Transverse colon (tissue), 4 donors: ENCODE data around the gene MICAL2. TPM values are rescaled to one million over a fixed set of nuclear protein-coding genes. Genes with fewer than 3 reads are reported as not detected.
A peak's percentile ranks its signal among the peaks of the same experiment; 100 is the strongest.

Experiments used
- DNase-seq: peaks from one replicate; pipeline ENCODE4 v3.0.0-alpha.2; 2019
- H3K27ac ChIP-seq, 4 donors: fragments of 200-600 bp; sonication (generic); 2 replicates each; pipeline ENCODE4 v1.5.1; 2016 to 2018; ENCODE audit warnings: inconsistent platforms in 4 of 4
- H3K27me3 ChIP-seq: fragments of 200-600 bp; sonication (generic); 2 replicates; pipeline ENCODE4 v1.5.1; 2017; ENCODE audit warnings: inconsistent platforms
- H3K36me3 ChIP-seq, 4 donors: fragments of 200-600 bp; sonication (generic); 2 replicates each; pipeline ENCODE4 v1.5.1; 2017 to 2019; ENCODE audit warnings: inconsistent platforms in 4 of 4
- H3K4me1 ChIP-seq, 4 donors: fragments of 200-600 bp; sonication (generic); 2 replicates each; pipeline ENCODE4 v1.5.1; 2017 to 2020; ENCODE audit warnings: inconsistent platforms in 4 of 4
- H3K4me3 ChIP-seq, 4 donors: fragments of 200-600 bp; sonication (generic); 1 replicate in 1 of 4; 2 replicates in 3 of 4; pipeline versions ENCODE4 v1.5.1 to v1.6.1; 2017 to 2019; ENCODE audit warnings: inconsistent platforms in 4 of 4
- H3K9me3 ChIP-seq, 2 donors: fragments of 200-600 bp; sonication (generic); 2 replicates each; pipeline ENCODE4 v1.5.1; 2017 to 2019; ENCODE audit warnings: inconsistent platforms in 2 of 2
- EP300 ChIP-seq: sonication (generic); formaldehyde crosslinking; IDR thresholded peaks from one replicate; pipeline ENCODE4 v1.6.1; 2017; ENCODE audit warnings: antibody characterized with exemption, low read depth
- POLR2A ChIP-seq: fragments of 450-650 bp; IDR thresholded peaks from one replicate; pipeline ENCODE4 v1.6.1; 2016; ENCODE audit warnings: antibody characterized with exemption, mild to moderate bottlenecking, moderate library complexity
- POLR2AphosphoS5 ChIP-seq, 3 donors: sonication (generic); formaldehyde crosslinking; IDR thresholded peaks; one replicate each; pipeline ENCODE4 v1.6.1; 2016; ENCODE audit warnings: antibody characterized with exemption in 3 of 3
- WGBS, 2 donors: methylation state at CpG; one replicate each; pipeline ENCODE4 v1.1.5; 2018; ENCODE audit warnings: low coverage in 1 of 2; 5-methylcytosine and 5-hydroxymethylcytosine counted together
- in situ Hi-C, 4 donors: fragments of 200-750 bp; cut with MboI; loops; one replicate each; pipeline versions ENCODE4 v1.15.0 to v1.15.1; 2017; ENCODE audit warnings: low sequenced_read_pairs in 3 of 4, low pct_ligation_motif_present in 1 of 4, low pct_unique_long_range_greater_than_20kb in 1 of 4
- intact Hi-C: fragments of 100-400 bp; cut with DNase I; formaldehyde crosslinking; loops from one replicate; pipeline ENCODE4 v1.15.1; 2023; ENCODE audit warnings: low total_unique reads
- total RNA-seq, 4 donors: library from RNA; depleted of rRNA; stranded (reverse); fragments of >200 nt; gene quantifications; one replicate each; pipeline ENCODE4 v1.1.0, GENCODE V29; 2016
- TF ChIP-seq, protein P1 (sequence below), 5 experiments: fragments of 200-600 bp in 3 of 5; fragments of 450-650 bp in 2 of 5; sonication (generic) in 3 of 5; IDR thresholded peaks; 1 replicate in 2 of 5; 2 replicates in 3 of 5; pipeline ENCODE4 v1.5.1; 2016 to 2017; ENCODE audit warnings: antibody characterized with exemption in 5 of 5, inconsistent platforms in 3 of 5, mild to moderate bottlenecking in 2 of 5, moderate library complexity in 1 of 5

MICAL2 gene
- total RNA-seq, 4 donors from 2014 or later, result 309 to 483 (median 316) TPM

DNA sequence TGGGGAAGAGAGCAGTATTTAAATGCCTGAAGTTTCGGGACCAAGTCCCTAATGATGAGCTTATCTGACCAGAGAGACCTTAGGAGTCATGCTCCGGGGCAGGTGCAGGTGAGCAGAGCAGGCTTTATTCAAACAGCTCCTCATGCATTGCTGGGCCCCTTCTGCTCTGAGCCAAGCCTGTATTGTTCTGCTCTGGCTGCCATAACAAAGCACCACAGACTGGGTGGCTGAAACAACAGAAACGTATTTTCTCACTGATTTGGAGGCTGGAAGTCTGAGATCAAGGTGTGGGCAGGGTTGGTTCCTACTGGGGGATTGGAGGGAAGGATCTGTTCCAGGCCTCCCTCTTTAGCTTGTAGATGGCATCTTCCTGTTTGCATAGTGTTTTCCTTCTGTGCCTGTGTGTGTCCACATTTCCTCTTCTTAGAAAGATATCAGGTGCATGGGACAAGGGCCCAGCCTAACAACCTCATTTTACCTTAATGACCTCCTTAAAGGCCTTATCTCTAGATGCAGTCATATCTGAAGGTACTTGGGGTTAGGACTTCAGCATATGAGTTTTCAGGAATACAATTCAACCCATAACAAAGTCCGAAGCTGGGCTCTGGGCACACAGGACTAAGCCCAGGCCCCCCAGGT is 169.9 kb downstream of the MICAL2 start:
- Histone ChIP-seq H3K4me1 (peaks cover 0 to 15% (median 0%) of the 10 kb centered on the region in 4 donors), H3K27ac (no peak overlapping the region), H3K4me3 (no peak overlapping the region), H3K9me3 (no peaks in the 10 kb centered on the region), H3K36me3 (no peaks in the 10 kb centered on the region), H3K27me3 (no peaks in the 10 kb centered on the region)
- TF ChIP-seq, protein P1, sequence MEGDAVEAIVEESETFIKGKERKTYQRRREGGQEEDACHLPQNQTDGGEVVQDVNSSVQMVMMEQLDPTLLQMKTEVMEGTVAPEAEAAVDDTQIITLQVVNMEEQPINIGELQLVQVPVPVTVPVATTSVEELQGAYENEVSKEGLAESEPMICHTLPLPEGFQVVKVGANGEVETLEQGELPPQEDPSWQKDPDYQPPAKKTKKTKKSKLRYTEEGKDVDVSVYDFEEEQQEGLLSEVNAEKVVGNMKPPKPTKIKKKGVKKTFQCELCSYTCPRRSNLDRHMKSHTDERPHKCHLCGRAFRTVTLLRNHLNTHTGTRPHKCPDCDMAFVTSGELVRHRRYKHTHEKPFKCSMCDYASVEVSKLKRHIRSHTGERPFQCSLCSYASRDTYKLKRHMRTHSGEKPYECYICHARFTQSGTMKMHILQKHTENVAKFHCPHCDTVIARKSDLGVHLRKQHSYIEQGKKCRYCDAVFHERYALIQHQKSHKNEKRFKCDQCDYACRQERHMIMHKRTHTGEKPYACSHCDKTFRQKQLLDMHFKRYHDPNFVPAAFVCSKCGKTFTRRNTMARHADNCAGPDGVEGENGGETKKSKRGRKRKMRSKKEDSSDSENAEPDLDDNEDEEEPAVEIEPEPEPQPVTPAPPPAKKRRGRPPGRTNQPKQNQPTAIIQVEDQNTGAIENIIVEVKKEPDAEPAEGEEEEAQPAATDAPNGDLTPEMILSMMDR (IDR thresholded peaks at IDR 0.05), result no peak
- TF ChIP-seq POLR2A (no peak), POLR2AphosphoS5 (IDR thresholded peaks at IDR 0.05) (no peak), EP300 (no peak)
- 60 to 74% methylated on average over 1 to 4 of the region's 4 CpGs for WGBS, 2 donors
- intact Hi-C loops, result loop anchor here (2.0 kb wide), 1 partner anchor 234 kb away; no protein-coding TSS in a partner anchor
- in situ Hi-C loops, result loop anchor here in 3 of 4 donors (5.0 to 25.0 kb wide), 3 partner anchors 233 to 493 kb away; no protein-coding TSS in a partner anchor
- no peak for DNase-seq

DNA sequence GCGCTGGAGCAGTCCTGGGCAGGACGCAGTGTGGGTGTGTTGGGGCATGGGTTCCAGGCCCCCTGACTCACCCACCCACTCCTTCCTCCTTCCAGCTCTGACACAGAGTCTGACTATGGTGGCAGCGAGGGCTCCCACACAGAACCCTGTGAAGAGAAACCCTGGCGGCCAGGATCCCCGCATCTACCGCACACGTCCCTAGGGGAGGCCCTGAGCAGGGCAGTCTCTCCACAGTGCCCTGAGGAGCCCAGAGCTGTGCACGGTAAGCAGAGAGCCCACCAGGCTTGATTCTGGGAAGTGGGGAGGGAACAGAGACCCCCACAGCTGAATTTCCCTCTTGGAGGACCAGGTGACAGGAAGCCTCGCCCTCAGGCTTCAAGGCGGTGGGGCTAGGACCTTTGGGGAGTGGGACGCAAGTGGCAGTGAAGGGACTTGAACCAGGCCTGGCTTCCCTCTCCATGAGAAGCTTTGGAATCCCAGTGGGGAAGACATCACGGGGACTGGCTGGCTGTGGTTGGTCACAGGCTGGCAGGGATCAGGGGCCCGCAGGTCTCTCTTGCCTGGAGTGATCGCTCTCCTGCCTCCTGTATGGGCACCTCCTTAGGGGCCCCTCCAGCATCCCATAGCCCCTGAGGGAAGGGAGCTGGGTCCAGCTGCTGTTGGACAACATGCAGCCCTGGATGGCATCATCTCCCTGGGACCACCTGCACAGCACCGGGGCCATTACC is 170.6 kb downstream of the MICAL2 start:
- no peak for DNase-seq
- Histone ChIP-seq H3K4me1 (peaks cover 0 to 22% (median 0%) of the 10 kb centered on the region in 4 donors), H3K9me3 (no peaks in the 10 kb centered on the region), H3K4me3 (no peak overlapping the region), H3K27ac (no peak overlapping the region), H3K36me3 (no peaks in the 10 kb centered on the region), H3K27me3 (no peaks in the 10 kb centered on the region)
- WGBS, 2 donors, result 79% methylated on average over 15 of the region's 15 CpGs; no CpG with 5 or more reads in 1 of the 2 donors
- in situ Hi-C loops, result loop anchor here in 3 of 4 donors (5.0 to 25.0 kb wide), 3 partner anchors 234 to 494 kb away; no protein-coding TSS in a partner anchor
- intact Hi-C loops, result loop anchor here (2.0 kb wide), 1 partner anchor 234 kb away; no protein-coding TSS in a partner anchor
- TF ChIP-seq, protein P1 (IDR thresholded peaks at IDR 0.05), result no peak

- Histone ChIP-seq H3K9me3 (no peaks in the 10 kb centered on the region), H3K27ac (no peak overlapping the region), H3K36me3 (no peaks in the 10 kb centered on the region), H3K27me3 (no peaks in the 10 kb centered on the region), H3K4me3 (no peak overlapping the region), H3K4me1 (peaks cover 0 to 30% (median 5%) of the 10 kb centered on the region in 4 donors)
- in situ Hi-C loops (loop anchor here in 3 of 4 donors (5.0 to 25.0 kb wide), 3 partner anchors 235 to 495 kb away; no protein-coding TSS in a partner anchor), intact Hi-C loops (loop anchor here (2.0 kb wide), 1 partner anchor 235 kb away; no protein-coding TSS in a partner anchor)
- WGBS, 2 donors, result 27 to 40% methylated on average over 3 to 12 of the region's 12 CpGs
- TF ChIP-seq POLR2AphosphoS5 (IDR thresholded peaks at IDR 0.05), result no peak
- TF ChIP-seq, protein P1 (IDR thresholded peaks at IDR 0.05), result peak; percentile 94 to 99 (median 97)
- DNase-seq, result peak; percentile 87
Observed at GRCh38 chr11:12281571-12282478, 171.4 kb downstream of the MICAL2 start.
